ENCODE measurements around the gene MAP1B.

The MAP1B gene

DNA sequence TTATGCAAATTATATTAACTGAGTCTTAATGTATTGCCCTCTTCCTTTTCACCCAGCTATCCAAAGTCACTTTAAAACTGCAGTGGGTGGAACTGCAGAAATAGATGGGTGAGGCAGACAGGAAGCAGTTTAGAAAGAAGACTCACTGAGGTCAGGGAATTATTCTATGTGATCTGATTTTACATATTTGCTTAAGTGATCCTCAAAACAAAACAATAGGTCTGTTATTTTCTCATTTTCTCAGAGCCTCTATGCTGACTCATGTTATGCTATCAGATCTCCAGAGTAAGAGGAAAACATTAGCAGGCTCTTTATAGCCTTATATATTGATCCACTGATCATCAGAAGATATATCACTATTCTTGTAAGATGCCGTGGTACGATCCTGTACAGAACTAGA, 149.3 kb downstream of the MAP1B start:
- Histone ChIP-seq H3K18ac (ENCODE audit: low read depth in 1 of 2, low read length in 2 of 2) (no peak overlapping the region), H2BK120ac (ENCODE audit: low read depth, low read length) (no peak overlapping the region), H2BK5ac (ENCODE audit: low read depth, low read length, poor library complexity, severe bottlenecking) (no peak overlapping the region), H2BK12ac (ENCODE audit: low read length in 2 of 2) (no peak overlapping the region), H4K8ac (ENCODE audit: low read length) (no peak overlapping the region), H2AK5ac (ENCODE audit: low read length, severe bottlenecking) (no peak overlapping the region), H3K27me3 (ENCODE audit: control insufficient read depth in 1 of 2, insufficient read depth in 1 of 2, low read length in 2 of 2) (no peaks in the 10 kb centered on the region), H2AFZ (ENCODE audit: low read depth, low read length) (no peak overlapping the region), H3K9me3 (ENCODE audit: control insufficient read depth, low read length) (no peaks in the 10 kb centered on the region), H4K91ac (ENCODE audit: low read length) (no peak overlapping the region), H3K23ac (ENCODE audit: low read length in 2 of 2) (no peak overlapping the region), H3K27ac (ENCODE audit: low read length, poor library complexity, severe bottlenecking) (peak overlapping the region; percentile 10), H2BK15ac (ENCODE audit: low read depth, poor library complexity, severe bottlenecking) (no peak overlapping the region), H3K79me1 (replicated peaks; ENCODE audit: low read length, poor library complexity, severe bottlenecking) (peaks cover 18% of the 10 kb centered on the region), H3K4me3 (ENCODE audit: insufficient read depth in 1 of 2, low read depth in 1 of 2, low read length in 2 of 2) (no peak overlapping the region), H3K4me2 (ENCODE audit: low read length, poor library complexity, severe bottlenecking) (no peak overlapping the region), H3K9ac (ENCODE audit: low read length) (no peak overlapping the region), H3K4ac (ENCODE audit: low read depth in 1 of 2, low read length in 2 of 2) (no peak overlapping the region), H3K36me3 (ENCODE audit: control insufficient read depth in 1 of 2, insufficient read depth in 2 of 2, low read depth in 1 of 2, low read length in 2 of 2) (peaks cover 0 to 3% of the 10 kb centered on the region in 2 experiments), H3K14ac (ENCODE audit: low read length in 2 of 2) (no peak overlapping the region), H3K4me1 (ENCODE audit: control insufficient read depth, insufficient read depth, low read depth, low read length) (no peaks in the 10 kb centered on the region)
- DNase-seq = no peak
- WGBS = 94% methylated on average over 2 of the region's 2 CpGs

Small RNAs within 50 kb of the gene (small RNA-seq; reads per million reads assigned to genes)
- 0.86 reads per million for gene MIR4803 (ENCODE audit: low read depth)

All from mesenchymal stem cell (in vitro differentiated cells and primary cell).